HG02852 (cell line): ENCODE data around the gene FAM50B.

Experiments
- ATAC-seq: cut with Tn5 transposase; IDR thresholded peaks from one replicate; pipeline ENCODE4 v1.9.1; 2021; ENCODE audit warnings: mild to moderate bottlenecking, moderate library complexity; ENCODE audit not compliant: unreplicated experiment

FAM50B gene

GRCh38 chr6:3892603-3893002 lies 43.4 kb downstream of the FAM50B start:
- no peak for ATAC-seq

GRCh38 chr6:3893487-3893886 lies 44.3 kb downstream of the FAM50B start:
- no peak for ATAC-seq

GRCh38 chr6:3893917-3894316 lies 44.7 kb downstream of the FAM50B start:
- no peak for ATAC-seq

- no peak for ATAC-seq
These were observed 45.6 kb downstream of the FAM50B start for GRCh38 chr6:3894590-3895311.

- no peak for ATAC-seq
These were observed 46.1 kb downstream of the FAM50B start for GRCh38 chr6:3895312-3895653.

GRCh38 chr6:3895805-3896204 lies 46.6 kb downstream of the FAM50B start:
- ATAC-seq: no peak

GRCh38 chr6:3898265-3898994 lies 49.3 kb downstream of the FAM50B start:
- ATAC-seq: no peak

GRCh38 chr6:3899061-3899460 lies 49.9 kb downstream of the FAM50B start:
- ATAC-seq: no peak

- no peak for ATAC-seq
These were observed 50.8 kb downstream of the FAM50B start for GRCh38 chr6:3899970-3900439.
